ENCODE measurements around the gene CMBL. TPM values are rescaled to one million over a fixed set of nuclear protein-coding genes. Genes with fewer than 3 reads are reported as not detected.

The CMBL gene
- total RNA-seq (ENCODE audit: unreplicated experiment) = 2.2 TPM
- long read RNA-seq, partial matches to known transcripts = 63 of 66 reads
- long read RNA-seq, other reads (novel, unspliced or antisense) = 1 of 66 reads

GRCh38 chr5:10307206-10308148 is at the start of gene CMBL:
TSS of gene CMBL (minus strand) at chr5:10307902. CDS start at chr5:10290762, 17,140 bp downstream.
- Mint-ChIP-seq H3K27me3 (ENCODE audit: unreplicated experiment) (peaks cover 15% of the 10 kb centered on the region), H3K27ac (ENCODE audit: unreplicated experiment) (no peak within 1 kb of the TSS), H3K4me3 (ENCODE audit: unreplicated experiment) (peak within 1 kb of the TSS; percentile 83), H3K4me1 (ENCODE audit: low read depth, unreplicated experiment) (peaks cover 15% of the 10 kb centered on the region), H3K36me3 (ENCODE audit: unreplicated experiment) (no peaks in the 10 kb centered on the region), H3K9me3 (ENCODE audit: unreplicated experiment) (peaks cover 6% of the 10 kb centered on the region)
- TF ChIP-seq CTCF (IDR thresholded peaks at IDR 0.05; ENCODE audit: partially characterized antibody, unreplicated experiment) = no peak
- peak; percentile 52 for DNase-seq

GRCh38 chr5:10355071-10355889 is 47.6 kb upstream of the CMBL start:
- no peak for DNase-seq
- Mint-ChIP-seq H3K9me3 (ENCODE audit: unreplicated experiment) (peaks cover 11% of the 10 kb centered on the region), H3K36me3 (ENCODE audit: unreplicated experiment) (no peaks in the 10 kb centered on the region), H3K27ac (ENCODE audit: unreplicated experiment) (peak overlapping the region; percentile 98), H3K4me3 (ENCODE audit: unreplicated experiment) (peak overlapping the region; percentile 94), H3K27me3 (ENCODE audit: unreplicated experiment) (peaks cover 20% of the 10 kb centered on the region), H3K4me1 (ENCODE audit: low read depth, unreplicated experiment) (peaks cover 28% of the 10 kb centered on the region)
- no peak for TF ChIP-seq CTCF (IDR thresholded peaks at IDR 0.05; ENCODE audit: partially characterized antibody, unreplicated experiment)

GRCh38 chr5:10354048-10354872 is 46.6 kb upstream of the CMBL start:
- no peaks in the 10 kb centered on the region for H3K36me3 Mint-ChIP-seq (ENCODE audit: unreplicated experiment)

More at GRCh38 chr5:10354048-10354872, 46.6 kb upstream of the CMBL start:
- peaks cover 20% of the 10 kb centered on the region for H3K27me3 Mint-ChIP-seq (ENCODE audit: unreplicated experiment)
- peak; percentile 61 for DNase-seq
- peak overlapping the region; percentile 94 for H3K4me3 Mint-ChIP-seq (ENCODE audit: unreplicated experiment)
- H3K27ac Mint-ChIP-seq (ENCODE audit: unreplicated experiment) = peak overlapping the region; percentile 98
- H3K4me1 Mint-ChIP-seq (ENCODE audit: low read depth, unreplicated experiment) = peaks cover 28% of the 10 kb centered on the region
- peaks cover 9% of the 10 kb centered on the region for H3K9me3 Mint-ChIP-seq (ENCODE audit: unreplicated experiment)
- no peak for TF ChIP-seq CTCF (IDR thresholded peaks at IDR 0.05; ENCODE audit: partially characterized antibody, unreplicated experiment)

Measured in glutamatergic neuron (in vitro differentiated cells).